Middle frontal gyrus (tissue), 1 donor: ENCODE results near the gene LRRC41.
"Not testable (repeated sequence)": the region's sequence is repeated elsewhere in the genome, so short reads cannot be mapped to it uniquely, and the experiment has no call there.

ENCODE experiments used
- DNase-seq: peaks from one replicate; pipeline ENCODE4 v3.0.0-alpha.2; 2015; ENCODE audit warnings: low spot score; ENCODE audit errors: extremely low spot score

Gene LRRC41

GRCh38 chr1:46328182-46328581 is 24.8 kb upstream of the LRRC41 start:
- not testable (repeated sequence) for DNase-seq

- DNase-seq = not testable (repeated sequence)
Observed at GRCh38 chr1:46325285-46326076, 22.1 kb upstream of the LRRC41 start.

GRCh38 chr1:46322191-46322590 is 18.8 kb upstream of the LRRC41 start:
- DNase-seq = not testable (repeated sequence)

- DNase-seq = not testable (repeated sequence)
Observed at GRCh38 chr1:46319960-46320914, 16.8 kb upstream of the LRRC41 start.

- DNase-seq = not testable (repeated sequence)
Observed at GRCh38 chr1:46319301-46319700, 15.9 kb upstream of the LRRC41 start.

GRCh38 chr1:46317323-46317722 is 13.9 kb upstream of the LRRC41 start:
- DNase-seq = no peak

- no peak for DNase-seq
Observed at GRCh38 chr1:46315669-46316403, 12.4 kb upstream of the LRRC41 start.

- DNase-seq = no peak
Observed at GRCh38 chr1:46310321-46310720, 6.9 kb upstream of the LRRC41 start.

- DNase-seq = no peak
Observed at GRCh38 chr1:46309401-46310159, 6.2 kb upstream of the LRRC41 start.

GRCh38 chr1:46306159-46306530 is 2.7 kb upstream of the LRRC41 start:
- no peak for DNase-seq

GRCh38 chr1:46303872-46304326 is 483 bp upstream of the LRRC41 start:
- DNase-seq = no peak

- DNase-seq = no peak
Observed at GRCh38 chr1:46302641-46303037, 777 bp downstream of the LRRC41 start.

GRCh38 chr1:46301808-46302640 is 1.4 kb downstream of the LRRC41 start:
- no peak for DNase-seq

GRCh38 chr1:46301406-46301807 is 2.0 kb downstream of the LRRC41 start:
- no peak for DNase-seq

GRCh38 chr1:46300673-46301405 is 2.6 kb downstream of the LRRC41 start:
- DNase-seq = no peak

GRCh38 chr1:46298387-46298786 is 5.0 kb downstream of the LRRC41 start:
- no peak for DNase-seq

- no peak for DNase-seq
Observed at GRCh38 chr1:46295306-46295705, 8.1 kb downstream of the LRRC41 start.

- DNase-seq = no peak
Observed at GRCh38 chr1:46289976-46290375, 13.4 kb downstream of the LRRC41 start.

- no peak for DNase-seq
Observed at GRCh38 chr1:46289134-46289494, 14.3 kb downstream of the LRRC41 start.
